COLO829 (cell line): ENCODE measurements around the gene ACAP1.

ENCODE experiments used
- DNase-seq: peaks from one replicate; pipeline ENCODE4 v3.0.0; 2012; ENCODE audit warnings: low spot score

ACAP1 gene

DNA sequence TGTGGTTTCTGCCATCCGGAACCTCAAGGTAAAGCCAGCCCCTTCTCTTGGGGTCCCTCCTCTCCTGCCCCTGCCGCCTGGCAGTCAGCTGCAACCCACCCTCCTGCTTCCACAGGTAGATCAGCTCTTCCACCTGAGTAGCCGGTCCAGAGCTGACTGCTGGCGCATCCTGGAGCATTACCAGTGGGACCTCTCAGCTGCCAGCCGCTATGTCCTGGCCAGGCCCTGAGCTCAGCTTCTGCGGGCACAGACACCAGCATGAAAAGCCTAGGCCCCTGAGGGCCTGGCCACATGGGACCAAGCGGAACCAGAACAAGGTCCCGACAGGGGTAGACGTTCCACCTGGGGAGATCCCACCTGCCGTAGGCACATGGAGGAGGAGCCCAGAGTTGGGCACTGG, 52.5 kb downstream of the ACAP1 start:
- no peak for DNase-seq

DNA sequence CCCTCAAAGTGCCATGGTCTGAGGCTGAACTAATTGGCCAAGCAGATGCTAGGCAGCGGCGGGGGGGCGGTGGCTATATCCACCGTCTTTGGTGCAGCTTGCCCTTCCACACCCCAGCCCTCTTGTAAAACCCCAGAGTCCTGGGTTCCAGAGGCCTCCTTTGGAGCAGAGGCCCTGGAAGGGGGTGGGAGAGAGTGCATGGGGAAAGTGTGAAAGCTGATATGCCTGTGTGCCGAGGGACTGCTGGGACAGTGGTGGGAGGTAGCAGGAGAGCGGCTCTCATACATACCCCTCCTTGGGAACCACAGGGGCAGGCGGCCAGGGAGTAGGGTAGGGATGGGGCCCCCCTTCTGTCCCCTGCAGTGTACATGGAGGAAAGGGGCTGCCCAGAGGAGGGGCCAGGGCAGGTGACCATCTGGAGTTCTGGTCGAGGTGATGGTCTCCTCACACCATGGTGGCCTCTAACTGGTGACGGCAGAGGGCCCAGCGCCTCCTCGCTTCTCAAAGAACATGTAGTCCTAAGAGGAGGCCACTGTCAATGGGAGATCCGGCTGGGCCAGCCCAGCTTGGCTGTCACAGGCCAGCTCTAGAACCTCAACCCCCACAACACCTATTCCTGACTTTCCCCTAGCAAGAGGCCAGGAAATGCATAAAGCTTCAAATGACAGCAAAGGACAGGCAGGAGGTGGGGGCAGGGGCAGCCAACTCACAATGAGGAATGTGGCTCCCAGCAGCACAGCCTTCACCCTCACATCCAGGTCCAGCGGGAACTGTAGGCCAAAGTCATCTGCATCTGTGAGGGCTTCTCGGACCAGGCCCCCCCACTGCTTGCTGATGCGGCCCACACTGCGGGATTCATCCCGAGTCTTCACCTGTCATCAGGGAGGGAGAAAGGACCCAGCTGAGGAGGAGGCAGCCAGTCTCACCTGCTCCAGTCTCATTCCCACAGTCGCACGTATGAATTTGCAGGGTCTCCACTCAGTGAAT, 53.9 kb downstream of the ACAP1 start:
- DNase-seq = no peak

DNA sequence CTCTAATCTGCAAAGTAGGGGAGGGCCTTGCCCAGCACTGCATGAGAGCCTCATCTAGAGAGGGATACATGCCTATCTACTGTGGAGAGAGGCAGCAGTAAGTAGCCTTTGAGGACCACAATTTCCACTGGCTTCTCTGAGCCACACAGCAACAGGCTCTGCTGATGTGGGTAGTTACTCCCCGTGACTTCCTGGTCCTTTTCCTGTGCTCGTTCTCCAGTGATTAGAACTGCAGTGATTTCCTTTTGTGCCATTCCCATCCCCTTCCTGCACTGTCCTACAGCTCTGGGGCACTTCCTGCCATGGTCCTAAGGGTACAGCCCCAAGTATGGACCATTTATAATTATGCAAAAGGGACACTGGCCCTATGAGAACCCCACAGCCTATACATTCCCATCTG, 55.0 kb downstream of the ACAP1 start:
- DNase-seq = no peak

DNA sequence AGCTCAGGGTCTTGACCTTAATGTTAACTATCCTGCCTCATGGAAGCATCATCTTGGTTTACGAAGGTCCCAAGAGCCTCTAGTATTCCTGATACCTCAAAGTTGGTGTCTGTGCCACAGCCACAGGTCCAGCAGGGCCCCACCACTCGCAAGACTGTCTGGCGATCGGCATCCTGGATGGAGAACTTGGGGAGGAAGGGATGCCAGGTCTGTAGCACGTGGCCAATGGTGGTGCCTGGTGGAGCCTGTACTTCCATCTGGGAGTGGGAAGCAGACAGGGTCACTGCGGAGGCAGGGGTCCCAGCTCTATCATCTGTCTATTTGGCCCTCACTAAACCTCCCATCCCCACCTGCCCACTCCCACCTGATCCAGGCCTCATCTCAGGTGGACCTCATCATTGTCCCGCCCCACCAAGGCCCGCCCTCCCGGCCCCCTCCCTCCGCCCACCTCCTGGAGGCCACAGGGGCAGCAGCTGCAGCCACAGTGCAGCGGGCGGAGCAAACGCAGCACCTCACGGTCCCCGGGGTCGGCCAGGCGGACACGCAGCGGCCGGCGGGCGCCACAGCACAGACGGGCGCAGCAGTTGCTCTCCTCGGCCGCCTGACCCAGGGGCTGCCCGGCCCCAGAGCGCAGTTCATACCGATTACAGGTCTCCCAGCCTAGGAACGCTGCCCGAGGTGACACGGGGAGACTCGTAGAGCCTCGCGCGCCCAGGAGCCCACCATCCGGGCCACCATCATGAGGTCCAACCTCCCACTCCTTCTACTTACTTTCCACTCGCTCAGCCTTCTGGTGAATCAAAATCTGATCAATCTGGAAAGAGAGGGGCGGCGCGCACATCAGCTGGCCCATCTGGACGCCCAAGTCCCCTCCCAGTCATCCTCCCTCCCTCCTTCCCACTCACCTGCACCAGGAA, 56.6 kb downstream of the ACAP1 start:
- DNase-seq = no peak

DNA sequence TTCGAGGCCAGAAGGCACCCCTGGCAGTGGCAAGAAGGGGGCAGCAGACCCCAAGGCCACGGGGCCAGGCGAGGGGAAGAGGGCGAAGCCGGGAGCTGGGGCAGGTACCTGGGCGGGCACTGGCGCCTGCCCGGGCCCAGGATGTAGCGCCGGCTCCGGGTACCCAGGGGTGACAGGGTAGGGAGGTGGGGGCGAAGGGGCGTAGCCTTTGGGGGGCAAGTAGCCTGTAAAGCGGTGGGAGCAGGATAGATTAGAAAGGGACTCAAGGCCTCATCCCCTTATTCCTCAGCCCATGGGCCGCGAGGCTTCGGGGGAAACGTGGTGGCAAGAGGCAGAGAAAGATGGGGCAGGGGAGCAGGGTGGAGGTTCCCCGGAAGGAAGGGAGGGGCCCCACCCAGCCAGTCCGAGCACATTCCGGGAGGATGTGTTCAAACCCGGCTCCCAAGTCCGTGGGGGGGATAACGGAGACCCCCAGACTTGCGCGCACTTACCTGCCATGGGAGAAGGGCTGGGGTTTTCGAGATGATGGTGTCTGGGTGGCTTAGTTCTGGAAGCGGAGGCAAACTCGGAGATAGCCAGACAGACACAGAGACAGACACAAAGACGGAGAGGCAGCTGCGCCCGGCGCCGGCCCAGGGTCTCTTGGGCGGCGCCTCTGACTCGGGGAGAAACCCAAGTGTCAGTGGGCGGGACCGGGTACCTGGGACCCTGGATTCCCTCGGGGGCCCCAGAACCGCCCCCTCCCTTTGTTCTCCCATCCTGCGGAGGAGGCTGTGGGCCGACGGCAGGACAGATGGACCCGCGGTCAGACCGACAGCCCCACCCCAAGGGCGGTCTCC, 57.5 kb downstream of the ACAP1 start:
- DNase-seq = no peak

DNA sequence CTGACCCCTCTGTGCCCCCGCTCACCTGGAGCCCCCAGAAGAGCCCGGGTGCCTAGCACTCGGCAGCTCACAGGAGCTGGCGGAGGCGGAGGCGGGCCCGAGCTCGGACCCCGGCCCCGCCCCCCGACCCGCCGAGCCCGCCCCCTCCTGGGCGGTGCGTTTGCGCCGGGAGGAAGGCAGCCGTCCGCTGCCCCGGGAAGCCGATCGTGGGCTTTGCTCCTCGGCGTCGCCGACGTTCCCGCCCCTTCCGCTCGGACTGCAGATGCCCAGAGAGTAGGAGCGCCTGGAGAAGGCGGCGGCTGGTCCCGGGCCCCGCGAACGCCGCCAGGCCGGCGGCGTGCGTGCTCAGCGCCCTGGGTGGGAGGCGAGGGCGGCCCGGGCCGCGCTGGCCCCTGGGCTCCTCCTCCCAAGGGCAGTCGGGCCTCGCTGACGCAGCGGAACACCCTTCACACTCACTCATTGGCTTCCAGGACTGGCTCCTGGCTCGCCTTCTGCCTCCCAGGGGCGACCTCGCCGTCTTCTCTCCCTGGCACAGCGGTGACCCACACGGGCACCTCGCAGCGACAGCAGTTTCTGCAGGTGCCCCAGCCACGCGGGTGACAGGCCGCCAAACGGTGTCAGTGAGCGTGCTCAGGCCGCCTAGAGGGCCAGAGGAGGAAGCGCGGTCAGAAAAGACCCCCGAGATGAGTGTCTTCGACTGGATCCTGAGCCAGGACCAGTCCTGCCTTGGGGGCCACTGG, 58.3 kb downstream of the ACAP1 start, which contains the start of gene PLSCR3:
PLSCR3 (minus strand) TSS at position 74 of the 740 bp plus-strand sequence. CDS start 415 bp downstream, outside the sequence.
- DNase-seq = peak; percentile 79

DNA sequence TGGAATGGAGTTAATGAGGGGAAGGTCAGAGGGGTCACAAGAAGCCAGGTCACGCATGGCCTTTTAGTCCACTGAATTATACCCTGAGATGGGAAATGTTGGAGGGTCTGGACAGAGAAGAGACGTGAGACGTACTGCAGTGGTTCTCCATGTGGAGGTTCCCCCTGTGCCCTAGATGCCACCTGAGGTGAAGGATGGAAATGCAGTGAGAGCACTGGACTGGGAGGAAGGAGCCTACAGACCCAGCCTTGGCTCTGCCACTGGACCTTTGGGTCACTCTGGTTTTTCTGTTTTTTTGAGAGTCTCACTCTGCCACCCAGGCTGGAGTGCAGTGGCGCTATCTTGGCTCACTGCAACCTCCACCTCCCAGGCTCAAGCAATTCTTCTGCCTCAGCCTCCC, 59.8 kb downstream of the ACAP1 start:
- DNase-seq = no peak

DNA sequence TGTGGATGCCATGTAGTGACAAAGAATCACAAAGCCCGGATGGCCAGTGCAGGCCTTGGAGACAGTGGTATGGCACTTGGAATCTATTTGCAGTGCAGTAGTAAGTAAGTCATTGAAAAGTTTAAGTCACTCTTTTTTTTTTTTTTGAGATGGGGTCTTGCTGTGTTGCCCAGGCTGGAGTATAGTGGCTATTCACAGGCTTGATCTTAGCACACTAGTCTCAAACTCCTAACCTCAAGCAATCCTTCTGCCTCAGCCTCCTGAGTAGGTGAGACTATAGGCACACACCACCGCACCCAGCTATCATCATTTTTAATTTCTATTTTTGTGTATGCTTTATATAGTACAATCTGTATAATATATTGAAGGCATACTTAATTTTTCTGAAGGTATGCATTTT, 62.3 kb downstream of the ACAP1 start:
- no peak for DNase-seq
